Measurements from ENCODE around the gene UQCRQ.

UQCRQ gene

GRCh38 chr5:132901730-132902129 lies 35.3 kb downstream of the UQCRQ start (continued):
- no peak for TF ChIP-seq TSHZ2 (CRISPR knock-in tag; IDR thresholded peaks at IDR 0.05)
- TF ChIP-seq ZC3H10 (CRISPR knock-in tag; IDR thresholded peaks at IDR 0.05), result no peak

- TF ChIP-seq ARNTL (CRISPR knock-in tag; IDR thresholded peaks at IDR 0.05; ENCODE audit: borderline replicate concordance, low read depth), result no peak
- 0 out of 2 replicates have a peak, but pooled peaks have one; percentile 15 for TF ChIP-seq TSHZ2 (CRISPR knock-in tag; IDR thresholded peaks at IDR 0.05)
- no peak for TF ChIP-seq ZFP3 (CRISPR knock-in tag; IDR thresholded peaks at IDR 0.05)
- no peak for ATAC-seq
Observed at GRCh38 chr5:132905938-132906337, 39.5 kb downstream of the UQCRQ start.

GRCh38 chr5:132907161-132907560 lies 40.7 kb downstream of the UQCRQ start:
- no peak for ATAC-seq
- TF ChIP-seq TOX (CRISPR knock-in tag; IDR thresholded peaks at IDR 0.05; ENCODE audit: borderline replicate concordance) (no peak), ISL1 (CRISPR knock-in tag; IDR thresholded peaks at IDR 0.05) (no peak), BACH2 (CRISPR knock-in tag; IDR thresholded peaks at IDR 0.05; ENCODE audit: borderline replicate concordance) (no peak), GLIS3 (CRISPR knock-in tag; IDR thresholded peaks at IDR 0.05) (no peak), PATZ1 (CRISPR knock-in tag; IDR thresholded peaks at IDR 0.05; ENCODE audit: borderline replicate concordance) (no peak), ARNTL (CRISPR knock-in tag; IDR thresholded peaks at IDR 0.05; ENCODE audit: borderline replicate concordance, low read depth) (no peak), CSDC2 (CRISPR knock-in tag; IDR thresholded peaks at IDR 0.05) (no peak), PPARA (CRISPR knock-in tag; IDR thresholded peaks at IDR 0.05; ENCODE audit: borderline replicate concordance) (no peak), CSRNP3 (CRISPR knock-in tag; IDR thresholded peaks at IDR 0.05) (no peak), ZC3H10 (CRISPR knock-in tag; IDR thresholded peaks at IDR 0.05) (no peak), ZNF565 (CRISPR knock-in tag; conservative IDR thresholded peaks at IDR 0.05; ENCODE audit: low read depth) (no peak), ZFP30 (CRISPR knock-in tag; IDR thresholded peaks at IDR 0.05) (no peak), OSR1 (CRISPR knock-in tag; IDR thresholded peaks at IDR 0.05) (no peak), ESRRG (CRISPR knock-in tag; IDR thresholded peaks at IDR 0.05) (no peak), ZNF8 (CRISPR knock-in tag; IDR thresholded peaks at IDR 0.05) (no peak), SNAI2 (CRISPR knock-in tag; IDR thresholded peaks at IDR 0.05) (no peak)

- no peak for ATAC-seq
- TF ChIP-seq ZNF565 (CRISPR knock-in tag; conservative IDR thresholded peaks at IDR 0.05; ENCODE audit: low read depth) (no peak), ZNF8 (CRISPR knock-in tag; IDR thresholded peaks at IDR 0.05) (no peak), PPARA (CRISPR knock-in tag; IDR thresholded peaks at IDR 0.05; ENCODE audit: borderline replicate concordance) (no peak), TSHZ2 (CRISPR knock-in tag; IDR thresholded peaks at IDR 0.05) (no peak), OSR1 (CRISPR knock-in tag; IDR thresholded peaks at IDR 0.05) (no peak), ARNTL (CRISPR knock-in tag; IDR thresholded peaks at IDR 0.05; ENCODE audit: borderline replicate concordance, low read depth) (no peak), SNAI2 (CRISPR knock-in tag; IDR thresholded peaks at IDR 0.05) (no peak), ZC3H10 (CRISPR knock-in tag; IDR thresholded peaks at IDR 0.05) (no peak), PATZ1 (CRISPR knock-in tag; IDR thresholded peaks at IDR 0.05; ENCODE audit: borderline replicate concordance) (no peak), RARB (CRISPR knock-in tag; IDR thresholded peaks at IDR 0.05) (no peak), CSRNP3 (CRISPR knock-in tag; IDR thresholded peaks at IDR 0.05) (no peak), ZFP3 (CRISPR knock-in tag; IDR thresholded peaks at IDR 0.05) (no peak), TOX (CRISPR knock-in tag; IDR thresholded peaks at IDR 0.05; ENCODE audit: borderline replicate concordance) (no peak)
Observed at GRCh38 chr5:132909702-132910101, 43.3 kb downstream of the UQCRQ start.

All from SK-N-SH treated with all-trans-retinoic acid at 6 μM for 48 hours (cell line).